MCF 10A (cell line): ENCODE measurements around the gene ELFN2. TPM values are rescaled to one million over a fixed set of nuclear protein-coding genes. Genes with fewer than 3 reads are reported as not detected.

ENCODE experiments used
- BruUV-seq: library from RNA; stranded (reverse); fragments of 400-500 nt; replicated peaks from 2 replicates; lab custom pipeline; 2021; lab: Mats Ljungman, UMichigan
- CTCF ChIA-PET: fragments of 300-600 bp; sonication (Branson Sonifier 250); formaldehyde crosslinking; extraction: SDS; loops from one replicate; lab custom pipeline; 2021; ENCODE audit warnings: antibody characterized with exemption, inconsistent platforms; lab: Yijun Ruan, JAX
- POLR2A ChIA-PET: fragments of 300-600, 350-650 bp; sonication (Branson Sonifier 250); formaldehyde crosslinking; extraction: SDS; loops from one replicate; lab custom pipeline; 2020; ENCODE audit warnings: antibody characterized with exemption, inconsistent platforms; lab: Yijun Ruan, JAX
- DNase-seq: peaks from one replicate; pipeline ENCODE4 v3.0.0-alpha.2; 2018; ENCODE audit not compliant: unreplicated experiment
- H3K27ac Mint-ChIP-seq: one replicate; pipeline ENCODE4 v1.8.0; 2022; ENCODE audit warnings: mild to moderate bottlenecking, low read depth, mixed read lengths; ENCODE audit not compliant: unreplicated experiment
- H3K27me3 Mint-ChIP-seq: one replicate; pipeline ENCODE4 v1.8.0; 2022; ENCODE audit warnings: mixed read lengths; ENCODE audit not compliant: insufficient read depth, unreplicated experiment
- H3K36me3 Mint-ChIP-seq: one replicate; pipeline ENCODE4 v1.8.0; 2022; ENCODE audit warnings: mild to moderate bottlenecking, moderate library complexity, mixed read lengths; ENCODE audit not compliant: insufficient read depth, unreplicated experiment
- H3K4me1 Mint-ChIP-seq: one replicate; pipeline ENCODE4 v1.8.0; 2022; ENCODE audit warnings: mixed read lengths; ENCODE audit not compliant: insufficient read depth, unreplicated experiment
- H3K4me3 Mint-ChIP-seq: one replicate; pipeline ENCODE4 v1.8.0; 2022; ENCODE audit warnings: mild to moderate bottlenecking, moderate library complexity, mixed read lengths; ENCODE audit not compliant: unreplicated experiment
- H3K9me3 Mint-ChIP-seq: one replicate; pipeline ENCODE4 v1.8.0; 2022; ENCODE audit warnings: mixed read lengths; ENCODE audit not compliant: unreplicated experiment
- CTCF ChIP-seq: fragments of 200-600 bp; IDR thresholded peaks from one replicate; pipeline ENCODE4 v1.8.0; 2022; ENCODE audit warnings: antibody characterized with exemption, mild to moderate bottlenecking; ENCODE audit not compliant: unreplicated experiment
- intact Hi-C: fragments of 100-400 bp; cut with micrococcal nuclease; formaldehyde crosslinking; loops from 2 replicates; pipeline ENCODE4 v1.14.1; 2022
- total RNA-seq: library from RNA; stranded (reverse); gene quantifications from 2 replicates; pipeline ENCODE4 v1.2.3, GENCODE V29; 2022

ELFN2 gene
- total RNA-seq, 1 experiment from 2014 or later: 4.2 TPM

- intact Hi-C loops: no loop called here
- Mint-ChIP-seq H3K27me3 (no peaks in the 10 kb centered on the region), H3K4me3 (no peak overlapping the region), H3K27ac (no peak overlapping the region), H3K36me3 (no peaks in the 10 kb centered on the region), H3K9me3 (no peaks in the 10 kb centered on the region), H3K4me1 (peaks cover 6% of the 10 kb centered on the region)
- BruUV-seq: no TSS peak
- no peak for TF ChIP-seq CTCF
- CTCF ChIA-PET: no interaction called here
- DNase-seq: no peak
- POLR2A ChIA-PET: no interaction called here
Observed at GRCh38 chr22:37371911-37372310, 55.4 kb downstream of the ELFN2 start.

DNA sequence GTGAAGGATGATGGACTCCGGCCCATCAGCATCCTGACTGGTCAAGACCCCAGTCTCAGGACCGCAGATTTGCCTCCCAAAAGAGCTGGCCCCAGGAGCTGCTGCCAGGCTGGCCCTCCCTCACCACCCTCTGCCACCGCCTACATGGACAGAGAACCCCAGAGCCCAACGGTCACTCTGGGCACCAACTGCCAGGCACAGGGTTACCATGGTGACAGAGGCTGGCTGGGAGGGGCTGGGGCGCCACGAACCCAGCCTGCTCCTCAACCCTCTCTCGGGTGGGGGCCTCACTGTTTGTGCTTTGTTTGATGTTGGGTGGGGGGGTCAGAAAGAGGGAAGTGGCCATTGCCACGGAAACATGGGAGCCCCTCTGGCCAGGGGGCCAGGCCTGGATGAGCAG is 55.8 kb downstream of the ELFN2 start:
- Mint-ChIP-seq H3K9me3 (no peaks in the 10 kb centered on the region), H3K27ac (no peak overlapping the region), H3K4me3 (no peak overlapping the region), H3K36me3 (no peaks in the 10 kb centered on the region), H3K27me3 (no peaks in the 10 kb centered on the region), H3K4me1 (peaks cover 5% of the 10 kb centered on the region)
- DNase-seq: no peak
- POLR2A ChIA-PET: no interaction called here
- no peak for TF ChIP-seq CTCF
- CTCF ChIA-PET: interaction anchor here (0.6 kb wide), 1 partner anchor 81 kb away, joined by 3 read pairs; no protein-coding TSS in a partner anchor
- intact Hi-C loops: no loop called here
- BruUV-seq: no TSS peak

GRCh38 chr22:37370306-37370979 is 56.8 kb downstream of the ELFN2 start:
- H3K27ac Mint-ChIP-seq: no peak overlapping the region
- TF ChIP-seq CTCF: no peak
- ChIA-PET POLR2A (interaction anchor here (0.7 kb wide), 1 partner anchor 45 kb away, joined by 3 read pairs; no protein-coding TSS in a partner anchor), CTCF (interaction anchor here (0.6 kb wide), 1 partner anchor 80 kb away, joined by 3 read pairs; no protein-coding TSS in a partner anchor)
- H3K36me3 Mint-ChIP-seq: no peaks in the 10 kb centered on the region
- no TSS peak for BruUV-seq
- H3K4me3 Mint-ChIP-seq: no peak overlapping the region
- intact Hi-C loops: no loop called here
- no peaks in the 10 kb centered on the region for H3K9me3 Mint-ChIP-seq
- H3K4me1 Mint-ChIP-seq: no peaks in the 10 kb centered on the region
- no peaks in the 10 kb centered on the region for H3K27me3 Mint-ChIP-seq
- no peak for DNase-seq

DNA sequence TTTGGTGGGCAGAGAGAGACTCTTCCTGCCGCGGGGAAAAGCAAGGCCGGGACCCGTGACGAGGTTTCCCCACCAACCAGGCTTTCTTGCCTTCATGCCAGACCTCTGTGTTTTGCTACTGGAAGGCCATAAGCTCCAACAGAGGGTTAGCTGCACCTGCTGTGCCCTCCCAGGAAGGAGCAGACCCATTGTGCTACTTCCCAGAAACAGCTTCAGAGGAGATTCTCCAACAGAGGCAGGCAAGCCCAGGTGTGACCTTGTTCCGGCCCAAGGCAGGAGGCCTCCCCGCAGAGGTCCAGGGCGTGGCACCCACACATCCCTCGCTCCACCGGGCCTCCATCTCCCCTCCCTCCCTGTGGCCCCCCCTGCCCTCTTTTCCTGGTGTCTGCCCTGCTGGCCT is 57.8 kb downstream of the ELFN2 start:
- intact Hi-C loops: no loop called here
- DNase-seq: no peak
- no peaks in the 10 kb centered on the region for H3K27me3 Mint-ChIP-seq
- ChIA-PET POLR2A (interaction anchor here (0.6 kb wide), 1 partner anchor 159 kb away, joined by 3 read pairs; no protein-coding TSS in a partner anchor), CTCF (no interaction called here)
- H3K4me1 Mint-ChIP-seq: no peaks in the 10 kb centered on the region
- no peaks in the 10 kb centered on the region for H3K9me3 Mint-ChIP-seq
- no peak overlapping the region for H3K4me3 Mint-ChIP-seq
- no peak overlapping the region for H3K27ac Mint-ChIP-seq
- no peak for TF ChIP-seq CTCF
- no TSS peak for BruUV-seq
- no peaks in the 10 kb centered on the region for H3K36me3 Mint-ChIP-seq
